ENCODE data around the gene LRRC4C.

The LRRC4C gene

DNA sequence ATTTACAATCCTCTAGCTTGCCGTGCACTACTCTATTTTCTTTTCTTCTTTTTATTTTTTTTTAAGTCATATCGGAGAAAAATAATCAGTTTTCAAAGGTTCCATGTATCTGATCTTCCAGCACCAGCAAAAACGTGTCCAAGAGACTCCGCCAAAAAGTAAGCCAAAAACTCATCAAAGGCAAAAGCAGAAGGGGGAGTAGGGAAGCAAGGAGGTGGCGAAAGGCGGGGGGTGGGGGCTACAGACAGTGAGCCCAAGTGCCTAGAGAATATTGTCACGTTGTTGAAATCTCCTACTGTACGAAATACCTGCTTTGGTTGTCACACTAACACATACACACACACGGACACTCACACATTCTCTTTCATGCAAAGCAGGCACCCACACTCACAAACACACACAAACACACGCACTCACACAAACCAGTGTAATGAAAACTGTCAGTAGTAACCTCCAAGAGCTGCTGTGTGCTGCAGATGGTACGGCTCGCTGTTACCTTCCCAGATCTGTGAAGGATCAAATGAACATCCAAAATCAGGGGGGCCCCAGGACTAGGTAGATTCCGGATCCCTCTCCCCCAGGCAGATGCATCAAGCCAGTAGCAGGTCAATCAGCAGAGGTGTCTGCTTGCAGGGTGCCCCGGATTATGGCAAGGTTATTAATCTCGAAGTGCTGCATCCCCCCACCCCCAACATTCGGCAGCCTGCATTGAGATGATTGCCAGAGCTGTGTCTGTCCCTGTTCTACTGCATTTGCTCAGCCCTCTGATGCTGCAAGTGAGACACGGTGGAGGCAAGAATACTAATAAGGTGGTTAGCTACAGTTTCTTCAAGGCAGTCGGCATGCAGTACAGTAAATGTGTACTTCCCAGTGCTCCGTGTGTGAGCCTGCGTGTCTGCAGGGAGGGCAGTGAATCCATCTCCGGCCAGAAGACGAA is at the start of gene LRRC4C:
TSS of gene LRRC4C (minus strand) at position 188 of the 937 bp plus-strand sequence.
- DNase-seq (ENCODE audit: low read depth, low spot score): no peak

DNA sequence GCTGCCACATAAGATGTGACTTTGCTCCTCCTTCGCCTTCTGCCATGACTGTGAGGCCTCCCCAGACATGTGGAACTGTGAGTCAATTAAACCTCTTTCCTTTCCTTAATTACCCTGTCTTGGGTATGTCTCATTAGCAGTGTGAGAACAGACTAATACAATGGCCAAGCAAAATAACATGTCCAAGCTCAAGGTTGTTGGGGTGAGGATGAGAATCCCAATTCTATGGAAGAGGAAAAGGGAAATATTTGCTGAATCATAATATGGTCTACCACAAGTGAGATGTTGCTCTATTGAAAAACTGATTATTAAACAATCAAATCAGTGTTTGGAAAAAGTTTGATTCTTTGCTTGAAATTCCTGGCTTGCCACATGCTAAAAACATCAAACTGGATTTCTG is 48.7 kb upstream of the LRRC4C start:
- DNase-seq (ENCODE audit: low read depth, low spot score): no peak

DNA sequence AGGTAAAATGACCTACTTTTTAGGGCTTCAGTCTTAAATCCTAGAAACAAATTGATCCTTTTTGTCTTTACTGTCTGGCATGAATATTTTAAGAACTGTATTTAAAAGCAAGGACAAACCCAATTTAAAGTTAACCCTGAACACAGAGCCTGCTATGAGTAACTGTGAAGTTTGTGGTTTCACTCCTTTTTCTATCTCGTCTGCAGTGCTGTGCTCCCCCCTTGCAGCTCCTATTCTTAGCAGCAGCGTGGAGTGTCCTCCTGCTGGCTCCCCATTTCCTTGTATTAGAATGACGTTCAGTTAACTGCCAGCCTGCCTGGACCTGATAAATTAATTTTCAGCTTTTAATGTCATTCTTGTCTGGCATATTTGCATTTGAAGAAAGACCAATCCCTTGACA is 40.0 kb upstream of the LRRC4C start:
- no peak for DNase-seq (ENCODE audit: low read depth, low spot score)

DNA sequence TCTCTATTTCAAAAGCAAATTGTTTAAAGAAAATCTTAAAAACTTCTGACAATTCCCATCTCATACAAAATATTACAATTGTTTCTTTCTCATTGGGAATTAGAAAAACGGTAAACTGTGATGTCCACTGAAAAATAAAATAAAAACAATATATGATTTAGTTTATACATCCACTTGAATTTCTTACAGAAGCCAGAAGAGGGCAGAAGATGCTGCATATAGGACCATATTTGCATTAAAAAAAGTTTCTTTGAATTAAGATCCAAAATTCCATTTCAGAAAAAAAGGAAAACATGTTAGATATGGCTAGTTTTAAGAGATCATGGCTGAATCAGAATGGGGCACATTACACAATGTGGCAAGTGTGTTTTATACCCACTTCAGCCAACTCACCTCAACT is 39.3 kb upstream of the LRRC4C start:
- DNase-seq (ENCODE audit: low read depth, low spot score): no peak

DNA sequence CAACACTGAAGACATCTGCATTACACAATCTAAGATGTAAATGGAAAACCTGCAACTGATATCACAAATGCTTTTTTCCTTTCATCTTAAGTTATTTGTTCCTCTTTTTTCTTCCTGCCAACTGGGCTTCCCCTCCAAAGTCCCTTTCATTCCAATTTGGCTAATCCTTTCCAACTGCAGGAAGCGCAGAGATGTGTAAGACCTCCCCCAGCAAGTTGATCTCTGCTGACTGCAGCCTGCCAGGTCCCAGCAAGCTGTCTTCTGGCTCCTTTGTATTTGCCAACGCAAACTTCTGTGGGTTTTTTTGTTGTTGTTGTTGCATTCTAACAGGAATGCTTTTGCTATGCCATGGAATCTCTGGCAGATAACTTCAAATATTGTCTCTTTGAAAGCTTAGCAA is 38.5 kb upstream of the LRRC4C start:
- no peak for DNase-seq (ENCODE audit: low read depth, low spot score)

DNA sequence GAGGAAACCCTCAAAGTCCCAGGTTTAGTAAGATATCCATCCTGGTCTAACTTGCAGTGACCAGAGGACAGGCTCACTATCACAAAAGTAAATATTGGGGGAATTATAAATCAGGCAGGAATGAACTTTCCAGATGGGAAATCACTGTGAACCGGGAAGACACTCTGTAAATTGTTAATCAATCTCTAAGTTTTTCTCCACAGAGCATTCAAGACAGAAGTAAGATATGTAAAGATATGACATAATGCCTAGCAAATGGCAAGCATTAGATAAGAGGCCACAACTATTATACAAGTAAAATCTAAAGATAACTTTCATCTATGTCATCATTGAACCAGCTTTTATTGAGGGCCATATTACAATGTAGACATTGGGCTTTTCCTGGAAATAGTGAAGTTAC is 35.3 kb upstream of the LRRC4C start:
- DNase-seq (ENCODE audit: low read depth, low spot score): no peak

DNA sequence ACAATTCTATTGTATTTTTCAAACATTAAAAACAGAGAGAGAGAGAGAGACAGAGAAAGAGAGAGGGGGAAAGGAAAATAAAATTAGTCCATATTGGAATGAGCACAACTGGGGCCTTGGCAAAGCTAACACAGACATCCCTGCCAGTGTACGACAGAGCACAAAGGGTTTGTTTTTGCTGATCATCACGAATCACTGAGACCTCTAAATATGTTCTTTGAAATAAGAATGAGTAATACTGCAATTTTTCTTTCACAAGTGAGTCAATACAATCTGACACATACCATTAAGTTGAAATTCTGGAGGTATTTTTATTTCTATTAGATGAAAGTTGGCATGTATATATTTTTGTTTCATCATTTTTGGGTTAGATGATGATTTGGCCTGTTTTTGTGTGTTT is 27.0 kb upstream of the LRRC4C start:
- no peak for DNase-seq (ENCODE audit: low read depth, low spot score)

DNA sequence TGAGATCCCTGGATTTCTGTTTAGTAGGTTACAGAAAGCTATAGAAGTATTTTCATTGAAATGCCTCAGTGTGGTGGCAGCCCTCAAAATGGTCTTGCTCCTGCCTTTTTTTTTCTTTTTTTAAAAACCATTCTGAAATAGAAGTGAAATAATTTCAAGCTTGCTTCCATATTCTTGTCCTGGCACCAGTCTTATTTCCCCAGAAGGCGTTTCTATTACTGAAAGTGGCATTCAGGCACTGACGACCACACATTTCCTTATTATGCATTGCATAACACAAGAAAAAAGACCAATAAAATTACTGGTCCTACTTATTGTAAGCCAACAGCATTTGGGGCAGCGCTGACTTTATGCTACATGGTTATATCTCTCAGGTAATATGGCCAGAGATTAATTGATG is 24.5 kb upstream of the LRRC4C start:
- no peak for DNase-seq (ENCODE audit: low read depth, low spot score)

DNA sequence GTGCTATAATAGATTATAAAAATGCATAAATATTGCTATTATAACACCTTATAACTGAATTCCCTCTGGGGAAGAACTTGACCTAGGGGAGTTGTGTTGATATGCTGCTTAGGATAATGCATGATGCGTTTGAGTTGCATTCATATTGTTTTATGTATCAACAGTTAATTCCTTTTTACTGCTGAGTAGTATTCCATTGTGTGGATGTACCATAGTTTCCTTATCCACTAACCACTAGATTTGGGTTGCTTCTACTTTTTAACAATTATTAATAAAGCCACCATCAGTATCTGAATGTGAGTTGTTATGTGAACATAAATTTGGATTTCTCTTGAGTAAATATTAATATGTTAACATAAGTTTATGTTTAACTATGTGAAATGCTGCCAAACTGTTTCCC is 19.7 kb upstream of the LRRC4C start:
- DNase-seq (ENCODE audit: low read depth, low spot score): no peak

DNA sequence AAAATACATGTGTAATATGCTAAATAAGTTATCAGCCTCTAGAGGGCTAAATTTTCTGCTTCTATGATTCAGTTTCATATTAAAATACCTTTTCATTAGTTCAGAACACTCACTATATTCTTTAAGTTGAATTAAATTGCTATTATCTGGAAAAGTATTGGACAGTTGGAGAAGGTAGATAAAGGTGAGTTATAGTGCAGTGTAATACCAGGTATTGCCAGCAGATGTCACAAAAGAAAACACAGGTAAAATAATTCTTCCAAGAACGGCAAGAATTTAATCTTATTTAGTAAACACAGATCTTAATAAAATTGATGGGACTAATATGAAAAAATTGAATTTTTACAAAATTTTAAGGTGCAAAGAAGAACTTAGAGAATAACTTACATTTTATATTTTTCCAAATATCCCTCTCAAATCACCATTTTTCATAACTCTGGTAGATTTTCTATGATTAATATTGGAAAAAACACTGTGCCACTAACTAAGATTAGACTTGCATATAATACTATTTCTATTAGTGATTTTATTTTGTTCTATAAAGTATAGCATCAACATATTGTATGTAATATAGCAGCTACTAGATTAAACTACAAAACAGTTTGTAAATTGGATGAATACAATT is 1.7 kb upstream of the LRRC4C start:
- no peak for DNase-seq (ENCODE audit: low read depth, low spot score)

DNA sequence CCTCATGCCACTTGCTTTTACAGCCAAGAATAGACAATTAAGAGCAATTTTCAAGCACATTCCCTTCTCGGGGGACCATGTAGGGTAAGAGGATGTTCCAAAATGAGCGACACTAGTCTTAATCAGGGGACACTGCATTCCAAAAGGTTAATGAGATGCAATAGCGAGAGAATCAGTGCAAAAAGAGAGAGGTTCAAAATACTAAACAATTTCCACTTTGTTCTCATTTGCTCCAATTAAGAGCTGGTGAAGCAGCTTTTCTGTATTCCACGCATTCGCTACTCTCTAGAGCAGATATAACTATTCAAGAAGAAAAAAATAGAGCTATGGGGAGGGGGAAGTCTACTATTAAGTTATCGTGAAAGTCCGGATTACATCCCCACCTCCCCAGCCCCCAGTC is 811 bp downstream of the LRRC4C start:
- no peak for DNase-seq (ENCODE audit: low read depth, low spot score)

DNA sequence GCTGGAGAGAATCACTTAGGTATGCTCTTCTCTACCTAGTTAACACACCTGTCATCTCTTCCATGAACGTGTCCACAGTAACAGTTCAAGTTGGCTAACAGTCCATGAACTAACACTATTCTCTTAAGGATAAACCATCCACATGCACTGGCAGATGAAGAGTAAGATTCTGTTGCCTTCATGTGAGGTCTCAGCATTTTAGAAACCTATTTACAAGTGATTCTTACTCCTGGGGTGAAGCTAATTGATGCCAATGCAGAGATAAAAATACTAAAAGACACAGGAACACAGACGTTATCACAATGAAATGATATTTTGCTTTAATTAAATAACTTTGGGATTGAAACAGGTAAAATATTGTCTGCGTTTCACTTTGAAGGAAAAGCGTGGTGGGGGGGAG is 1.3 kb downstream of the LRRC4C start:
- DNase-seq (ENCODE audit: low read depth, low spot score): no peak

DNA sequence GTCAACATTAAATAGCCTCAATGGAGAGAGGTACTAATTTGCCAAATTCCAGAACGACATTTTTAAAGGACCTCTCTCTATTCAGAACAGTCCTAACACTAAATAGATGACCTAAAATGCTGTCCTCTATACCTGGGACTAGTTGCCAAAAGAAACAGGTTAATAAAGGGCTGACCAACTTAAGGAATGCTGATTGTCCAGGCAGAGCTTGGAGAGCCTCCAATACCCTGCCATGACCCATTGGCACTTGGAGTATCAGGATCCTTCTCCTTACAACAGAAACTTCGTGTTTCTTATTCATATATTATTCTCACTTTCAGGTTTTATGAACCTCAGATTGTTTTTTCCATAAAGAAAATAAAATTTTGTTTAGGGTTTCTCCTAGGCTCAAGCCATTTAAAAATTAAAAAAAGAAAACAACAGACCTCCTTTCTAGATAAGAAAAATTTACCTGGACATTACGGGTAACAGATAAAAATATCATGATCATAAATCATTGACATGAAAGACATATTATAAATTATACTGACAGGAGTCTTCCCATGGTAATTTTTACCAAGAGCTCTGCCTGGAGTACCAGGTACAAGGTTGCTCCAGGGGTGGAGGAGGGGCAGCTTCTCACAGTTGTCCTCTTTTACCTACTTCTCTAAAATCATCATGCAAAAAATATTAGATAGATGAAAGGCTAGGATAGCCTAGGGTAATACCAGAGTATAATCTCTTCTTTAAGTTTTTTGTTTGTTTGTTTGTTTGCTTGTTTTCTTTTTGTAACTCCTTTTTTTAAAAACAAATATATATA is 2.0 kb downstream of the LRRC4C start:
- DNase-seq (ENCODE audit: low read depth, low spot score): no peak

DNA sequence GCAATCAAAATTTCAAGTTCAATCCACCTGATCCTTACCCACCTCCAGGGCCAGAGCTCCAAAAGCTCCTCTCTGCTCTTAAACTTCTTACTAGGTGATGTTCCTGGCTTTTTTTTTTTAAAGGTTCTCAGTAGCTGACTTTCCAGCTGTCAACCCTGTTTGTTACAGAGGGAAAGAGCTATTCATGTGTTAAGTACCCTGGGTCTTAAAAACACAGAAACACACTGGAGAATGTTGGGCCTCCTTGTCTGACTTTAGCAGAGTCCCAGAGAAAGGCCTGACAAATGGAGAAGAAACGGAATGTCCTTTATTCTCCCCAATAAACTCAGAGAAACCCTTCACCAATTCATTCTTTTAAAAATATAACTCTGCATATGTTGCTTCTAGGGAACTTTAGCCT is 3.2 kb downstream of the LRRC4C start:
- DNase-seq (ENCODE audit: low read depth, low spot score): no peak

DNA sequence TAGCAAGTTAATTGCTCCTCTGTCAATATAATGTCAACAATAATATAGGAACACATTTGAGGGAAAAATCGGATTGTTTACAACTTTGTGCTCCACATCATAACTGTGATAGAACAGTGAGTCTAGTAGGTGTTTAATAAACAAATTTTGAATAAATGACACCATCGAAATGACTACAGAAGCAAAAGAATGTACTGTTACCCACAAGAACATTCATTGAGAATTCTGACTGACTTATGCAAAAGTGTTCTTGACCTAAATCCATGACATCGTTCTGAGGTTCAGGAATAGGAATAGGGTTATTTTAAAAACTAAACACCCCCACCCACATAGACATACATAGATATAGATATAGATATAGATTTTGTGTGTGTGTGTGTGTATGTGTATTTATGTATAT is 8.4 kb downstream of the LRRC4C start:
- no peak for DNase-seq (ENCODE audit: low read depth, low spot score)

DNA sequence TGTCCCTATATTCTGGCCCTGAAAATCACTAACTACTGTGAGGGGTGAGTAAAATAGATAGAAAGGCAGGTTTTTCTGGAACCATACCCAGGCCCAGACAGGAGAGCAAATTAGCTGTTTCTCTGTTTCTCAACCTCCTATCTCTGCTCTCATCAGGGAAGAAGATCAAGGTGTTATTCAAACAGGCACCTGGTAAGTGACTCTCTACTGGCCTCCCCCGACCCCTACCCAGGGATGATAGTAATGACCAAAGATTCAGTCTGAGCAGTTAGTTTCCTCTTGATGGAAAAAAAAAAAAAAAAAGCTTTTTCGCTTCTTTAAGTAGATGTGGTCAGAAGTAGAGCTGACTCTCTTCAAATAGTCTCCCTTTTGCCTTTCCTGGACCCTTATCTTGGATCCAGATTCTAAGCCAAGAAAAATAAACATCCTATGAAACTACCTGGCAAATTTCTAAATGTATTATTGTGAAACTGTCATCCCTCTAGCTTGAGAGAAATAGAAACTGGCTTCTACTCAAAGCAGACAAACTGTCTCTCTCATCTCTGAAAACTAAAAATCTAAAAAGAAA is 9.9 kb downstream of the LRRC4C start:
- no peak for DNase-seq (ENCODE audit: low read depth, low spot score)

DNA sequence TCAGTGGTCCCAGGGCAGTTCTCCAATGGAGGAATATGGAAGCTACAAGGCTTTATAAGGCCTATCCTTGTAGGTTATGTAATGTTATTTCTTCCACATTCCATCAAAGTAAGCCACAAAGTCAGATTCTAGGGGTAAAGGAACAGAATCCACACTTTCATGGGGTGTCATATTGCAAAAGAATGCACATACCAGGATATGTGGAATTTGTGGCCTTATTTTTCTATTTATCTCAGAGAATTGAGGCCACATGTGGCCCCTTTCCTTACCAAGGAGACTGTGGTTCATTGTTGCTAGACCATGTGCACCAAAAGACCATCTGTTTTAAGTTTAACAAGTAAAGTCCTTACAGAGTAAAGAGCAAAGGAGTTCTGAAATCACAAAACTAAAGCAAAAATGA is 12.9 kb downstream of the LRRC4C start:
- no peak for DNase-seq (ENCODE audit: low read depth, low spot score)

DNA sequence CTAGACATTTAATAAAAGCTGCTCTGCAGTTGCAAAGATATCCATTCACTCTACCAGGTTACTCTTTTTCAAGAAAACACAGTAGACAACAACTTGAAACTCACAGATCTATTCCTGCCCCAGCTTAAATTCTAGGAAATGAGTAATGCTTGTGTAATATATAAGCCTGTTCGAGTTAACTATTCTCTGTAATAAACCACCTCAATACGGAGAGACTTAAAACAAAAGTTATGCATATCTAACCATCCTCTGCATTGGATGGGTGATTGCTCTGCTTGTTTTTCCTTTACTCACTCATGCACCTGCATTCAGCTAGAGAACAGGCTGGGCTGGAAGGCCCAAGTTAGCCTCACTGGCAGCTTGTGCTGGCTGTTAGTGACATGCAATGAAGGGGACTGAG is 13.3 kb downstream of the LRRC4C start:
- DNase-seq (ENCODE audit: low read depth, low spot score): no peak

DNA sequence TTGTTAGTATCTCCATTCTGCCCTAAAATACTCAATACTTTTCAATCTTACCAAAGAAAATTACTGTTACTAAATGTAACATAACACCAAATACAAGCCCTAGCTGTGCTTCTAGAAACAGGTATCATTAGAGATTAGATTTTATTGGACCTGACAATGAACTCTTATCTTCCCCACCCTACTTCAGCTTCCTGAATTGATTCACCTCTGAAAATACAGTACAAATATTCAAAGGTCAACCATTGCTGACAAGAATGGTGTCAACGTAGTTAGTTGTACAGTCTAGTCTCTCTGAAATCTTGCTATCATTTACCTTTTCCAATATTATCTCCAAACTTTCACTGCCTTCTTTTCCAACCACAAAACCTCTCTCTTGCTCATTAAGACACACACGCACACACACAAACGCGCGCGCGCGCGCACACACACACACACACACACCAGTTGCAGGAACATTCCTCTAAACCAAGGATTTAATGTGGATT is 22.4 kb downstream of the LRRC4C start:
- DNase-seq (ENCODE audit: low read depth, low spot score): no peak

DNA sequence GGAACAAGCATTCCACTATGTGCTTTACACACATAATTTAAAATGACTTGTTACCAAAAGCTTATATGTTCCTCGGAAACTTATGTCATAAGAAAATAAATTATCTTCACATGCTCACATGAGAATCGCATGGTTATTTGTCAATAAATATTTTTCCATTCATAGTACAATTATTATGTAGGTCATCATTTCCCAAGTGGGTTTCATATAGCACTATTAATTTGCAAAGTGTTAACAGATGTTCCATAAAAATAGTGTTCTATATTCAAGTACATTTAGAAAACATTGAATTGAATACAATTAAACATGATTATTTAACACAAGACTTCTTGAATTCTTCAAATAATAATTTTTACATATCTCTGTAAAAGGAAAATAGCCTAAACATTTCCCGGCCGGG is 23.9 kb downstream of the LRRC4C start:
- no peak for DNase-seq (ENCODE audit: low read depth, low spot score)

DNA sequence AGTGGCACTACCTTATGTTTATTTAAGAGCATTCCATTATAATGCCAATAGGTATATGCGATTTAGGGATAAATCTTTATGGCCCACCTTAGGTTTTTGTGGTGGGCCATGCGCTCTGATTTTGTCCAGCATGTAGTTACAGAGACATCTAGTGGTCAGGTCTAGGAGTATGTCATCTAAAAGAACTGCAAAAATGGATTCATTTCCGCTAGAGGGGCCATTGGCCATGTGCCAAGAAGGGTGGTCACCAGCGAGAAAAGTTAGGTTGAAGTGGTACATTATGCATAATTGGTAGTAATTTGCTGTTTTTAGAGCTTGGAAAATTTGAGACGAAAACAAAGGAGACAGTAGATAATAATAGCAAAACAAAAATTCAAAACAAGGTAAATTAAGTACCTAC is 27.7 kb downstream of the LRRC4C start:
- DNase-seq (ENCODE audit: low read depth, low spot score): no peak

DNA sequence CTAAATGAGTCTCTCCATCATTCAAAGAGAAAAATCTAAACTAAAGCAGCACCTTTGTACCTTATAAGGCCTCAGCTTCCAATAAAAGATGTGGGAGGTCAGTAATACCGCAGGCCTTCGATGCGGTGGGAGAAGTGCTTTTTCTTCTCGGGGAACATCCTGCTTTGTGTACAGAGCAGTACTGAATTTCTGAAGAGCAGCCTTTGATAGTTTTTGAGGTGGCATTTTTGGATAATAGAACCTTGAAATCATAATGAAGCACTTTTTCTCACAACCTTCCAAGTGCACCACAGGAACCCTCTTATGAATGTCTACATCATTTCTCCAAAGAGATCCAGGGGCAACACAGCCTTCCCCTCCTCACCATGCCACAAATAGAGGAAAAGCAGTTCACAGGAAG is 39.6 kb downstream of the LRRC4C start:
- no peak for DNase-seq (ENCODE audit: low read depth, low spot score)
